H9 (cell line): ENCODE data around the gene OIP5. TPM values are rescaled to one million over a fixed set of nuclear protein-coding genes. Genes with fewer than 3 reads are reported as not detected.
A peak's percentile ranks its signal among the peaks of the same experiment; 100 is the strongest.

Source experiments
- DNase-seq: peaks from one replicate; pipeline ENCODE4 v3.0.0-alpha.2; 2017
- H2AFZ ChIP-seq: one replicate; pipeline ENCODE4 v1.6.1; 2013; ENCODE audit warnings: mild to moderate bottlenecking, low read length, control low read depth, moderate library complexity
- H2AK5ac ChIP-seq: 2 replicates; pipeline ENCODE4 v1.6.1; 2013; ENCODE audit warnings: low read length, control low read depth, mixed read lengths; ENCODE audit not compliant: insufficient read length
- H2BK120ac ChIP-seq: one replicate; pipeline ENCODE4 v1.6.1; 2013; ENCODE audit warnings: low read depth, mild to moderate bottlenecking, low read length, control low read depth, inconsistent platforms; ENCODE audit not compliant: poor library complexity, severe bottlenecking
- H2BK12ac ChIP-seq: 2 replicates; pipeline ENCODE4 v1.6.1; 2013; ENCODE audit warnings: low read length, control low read depth, mixed read lengths, low read depth; ENCODE audit not compliant: insufficient read length
- H2BK15ac ChIP-seq: 2 replicates; pipeline ENCODE4 v1.6.1; 2013; ENCODE audit warnings: low read depth, low read length, control low read depth
- H2BK20ac ChIP-seq: one replicate; pipeline ENCODE4 v1.6.1; 2013; ENCODE audit warnings: low read depth, mild to moderate bottlenecking, low read length, control low read depth, inconsistent platforms; ENCODE audit not compliant: poor library complexity, severe bottlenecking
- H2BK5ac ChIP-seq: 2 replicates; pipeline ENCODE4 v1.6.1; 2013; ENCODE audit warnings: low read length, control low read depth, mixed read lengths; ENCODE audit not compliant: insufficient read length
- H3K14ac ChIP-seq: 2 replicates; pipeline ENCODE4 v1.6.1; 2013; ENCODE audit warnings: low read length, control low read depth; ENCODE audit not compliant: insufficient read depth
- H3K18ac ChIP-seq: 2 replicates; pipeline ENCODE4 v1.6.1; 2013; ENCODE audit warnings: low read depth, mild to moderate bottlenecking, mixed read lengths, low read length, control low read depth; ENCODE audit not compliant: insufficient read length
- H3K23ac ChIP-seq: 2 replicates; pipeline ENCODE4 v1.6.1; 2013; ENCODE audit warnings: low read length, control low read depth, mixed read lengths, low read depth; ENCODE audit not compliant: insufficient read length
- H3K23me2 ChIP-seq: 2 replicates; pipeline ENCODE4 v1.6.1; 2013; ENCODE audit warnings: low read depth, mild to moderate bottlenecking, mixed read lengths, low read length, control low read depth; ENCODE audit not compliant: insufficient read length, poor library complexity, severe bottlenecking
- H3K27ac ChIP-seq: 2 replicates; pipeline ENCODE4 v1.5.1; 2013; ENCODE audit warnings: low read length, control low read depth, mixed read lengths, low read depth; ENCODE audit not compliant: insufficient read length
- H3K27me3 ChIP-seq: 2 replicates; pipeline ENCODE4 v1.6.1; 2013; ENCODE audit warnings: low read length, control low read depth, inconsistent platforms; ENCODE audit not compliant: insufficient read depth
- H3K4ac ChIP-seq: 2 replicates; pipeline ENCODE4 v1.6.1; 2013; ENCODE audit warnings: low read depth, mild to moderate bottlenecking, control low read depth, inconsistent platforms, low read length, moderate library complexity
- H3K4me1 ChIP-seq: 2 replicates; pipeline ENCODE4 v1.6.1; 2013; ENCODE audit warnings: low read length, control low read depth, inconsistent platforms; ENCODE audit not compliant: insufficient read depth
- H3K4me2 ChIP-seq: 2 replicates; pipeline ENCODE4 v1.6.1; 2013; ENCODE audit warnings: low read length, control low read depth, mixed read lengths; ENCODE audit not compliant: insufficient read length, insufficient read depth
- H3K56ac ChIP-seq: 2 replicates; pipeline ENCODE4 v1.6.1; 2013; ENCODE audit warnings: low read depth, mild to moderate bottlenecking, mixed read lengths, low read length, control low read depth; ENCODE audit not compliant: insufficient read length
- H3K79me1 ChIP-seq: 2 replicates; pipeline ENCODE4 v1.6.1; 2013; ENCODE audit warnings: low read depth, mild to moderate bottlenecking, moderate library complexity, low read length, control low read depth, inconsistent platforms; ENCODE audit not compliant: insufficient read depth, poor library complexity, severe bottlenecking
- H3K79me2 ChIP-seq: 2 replicates; pipeline ENCODE4 v1.6.1; 2013; ENCODE audit warnings: low read length, control low read depth, inconsistent platforms; ENCODE audit not compliant: insufficient read depth
- H3K9ac ChIP-seq: 2 replicates; pipeline ENCODE4 v1.6.1; 2013; ENCODE audit warnings: low read length, control low read depth, mixed read lengths; ENCODE audit not compliant: insufficient read length; ENCODE audit errors: extremely low read depth
- H3K9me3 ChIP-seq: one replicate; pipeline ENCODE4 v1.6.1; 2013; ENCODE audit warnings: low read depth, low read length, inconsistent platforms; ENCODE audit not compliant: control insufficient read depth
- H3T11ph ChIP-seq: one replicate; pipeline ENCODE4 v1.6.1; 2013; ENCODE audit warnings: mild to moderate bottlenecking, low read length, control low read depth, inconsistent platforms
- H4K20me1 ChIP-seq: one replicate; pipeline ENCODE4 v1.6.1; 2013; ENCODE audit not compliant: control insufficient read depth, insufficient read length, insufficient read depth
- H4K5ac ChIP-seq: 2 replicates; pipeline ENCODE4 v1.6.1; 2013; ENCODE audit warnings: low read depth, mild to moderate bottlenecking, mixed read lengths, low read length, control low read depth; ENCODE audit not compliant: insufficient read length
- H4K8ac ChIP-seq: replicated peaks from 2 replicates; pipeline ENCODE4 v1.6.1; 2013; ENCODE audit warnings: low read length, control low read depth, mixed read lengths, low read depth; ENCODE audit not compliant: insufficient read length
- H4K91ac ChIP-seq: 2 replicates; pipeline ENCODE4 v1.6.1; 2013; ENCODE audit warnings: low read depth, mild to moderate bottlenecking, moderate library complexity, mixed read lengths, low read length, control low read depth; ENCODE audit not compliant: insufficient read length
- H3K27ac Mint-ChIP-seq, 3 experiments: 2 replicates in 2 of 3; 3 replicates in 1 of 3; pipeline ENCODE4 v1.8.0; 2020 to 2021; ENCODE audit warnings: mixed read lengths in 3 of 3, mild to moderate bottlenecking in 1 of 3, moderate library complexity in 1 of 3
- H3K27me3 Mint-ChIP-seq: 2 replicates; pipeline ENCODE4 v1.8.0; 2021; ENCODE audit warnings: low read depth, mild to moderate bottlenecking, moderate library complexity, mixed read lengths
- H3K36me3 Mint-ChIP-seq, 3 experiments: 2 replicates in 2 of 3; 3 replicates in 1 of 3; pipeline ENCODE4 v1.8.0; 2020 to 2021; ENCODE audit warnings: low read depth in 3 of 3, mixed read lengths in 3 of 3; ENCODE audit not compliant: insufficient read depth in 1 of 3
- H3K4me1 Mint-ChIP-seq, 2 experiments: 2 replicates each; pipeline ENCODE4 v1.8.0; 2020; ENCODE audit warnings: mixed read lengths in 2 of 2
- H3K4me3 Mint-ChIP-seq, 2 experiments: 2 replicates in 1 of 2; 3 replicates in 1 of 2; pipeline ENCODE4 v1.8.0; 2020 to 2021; ENCODE audit warnings: mild to moderate bottlenecking in 2 of 2, mixed read lengths in 2 of 2, moderate library complexity in 1 of 2
- H3K9me3 Mint-ChIP-seq, 2 experiments: 2 replicates in 1 of 2; 3 replicates in 1 of 2; pipeline ENCODE4 v1.8.0; 2020; ENCODE audit warnings: mild to moderate bottlenecking in 2 of 2, mixed read lengths in 2 of 2, moderate library complexity in 1 of 2
- CTCF ChIP-seq: fragments of 200-600 bp; sonication (generic); conservative IDR thresholded peaks from 3 replicates; pipeline ENCODE4 v1.8.0; 2021; ENCODE audit warnings: antibody characterized with exemption, mild to moderate bottlenecking
- WGBS: extraction: QIAGEN DNeasy Blood & Tissue Kit; methylation state at CpG from one replicate; pipeline ENCODE4 v1.1.7; 2013; ENCODE audit warnings: missing lambda C conversion rate, low lambda C conversion rate, mixed read lengths; ENCODE audit not compliant: insufficient read length; ENCODE audit errors: extremely low coverage; 5-methylcytosine and 5-hydroxymethylcytosine counted together
- total RNA-seq: library from RNA; stranded (reverse); gene quantifications from 2 replicates; pipeline ENCODE4 v1.2.1, GENCODE V29; 2021

OIP5 gene
- total RNA-seq, 1 experiment from 2014 or later: 30.9 TPM

GRCh38 chr15:41278319-41278718, 54.1 kb downstream of the OIP5 start:
- Histone ChIP-seq H3K23me2 (no peaks in the 10 kb centered on the region), H3K18ac (no peak overlapping the region), H2AK5ac (no peak overlapping the region), H3K9ac (no peak overlapping the region), H3K27me3 (no peaks in the 10 kb centered on the region), H2BK5ac (no peak overlapping the region), H4K91ac (no peak overlapping the region), H4K20me1 (no peaks in the 10 kb centered on the region), H3K23ac (no peak overlapping the region), H3K4me2 (no peak overlapping the region), H3K4me1 (no peaks in the 10 kb centered on the region), H4K5ac (no peak overlapping the region), H2BK120ac (no peak overlapping the region), H3K27ac (no peak overlapping the region), H3K4ac (no peak overlapping the region), H3K9me3 (no peaks in the 10 kb centered on the region), H3K79me2 (no peaks in the 10 kb centered on the region), H2BK15ac (no peak overlapping the region), H2AFZ (no peak overlapping the region), H3K56ac (no peak overlapping the region), H2BK20ac (no peak overlapping the region), H4K8ac (no peak overlapping the region), H3K79me1 (no peaks in the 10 kb centered on the region), H3K14ac (no peak overlapping the region), H2BK12ac (no peak overlapping the region), H3T11ph (no peak overlapping the region)
- Mint-ChIP-seq H3K4me1 (peaks cover 8 to 10% of the 10 kb centered on the region in 2 experiments), H3K4me3 (no peak overlapping the region), H3K36me3 (peaks cover 12 to 36% (median 34%) of the 10 kb centered on the region in 3 experiments; a peak in 6 of 7 replicates), H3K9me3 (no peaks in the 10 kb centered on the region; a peak in 1 of 5 replicates), H3K27me3 (no peaks in the 10 kb centered on the region), H3K27ac (peak overlapping the region in 1 of 3 experiments; percentile 56; a peak in 1 of 7 replicates)
- TF ChIP-seq CTCF: no peak
- WGBS: no CpG with 5 or more reads among the region's 3 CpGs
- DNase-seq: no peak
